GM19463 (cell line): ENCODE data around the gene TRIM74.
"Not testable (repeated sequence)": the region's sequence is repeated elsewhere in the genome, so short reads cannot be mapped to it uniquely, and the experiment has no call there.

ENCODE experiments used
- ATAC-seq: cut with Tn5 transposase; IDR thresholded peaks from one replicate; pipeline ENCODE4 v1.9.1; 2021; ENCODE audit warnings: mild to moderate bottlenecking, moderate library complexity; ENCODE audit not compliant: unreplicated experiment

Gene TRIM74

DNA sequence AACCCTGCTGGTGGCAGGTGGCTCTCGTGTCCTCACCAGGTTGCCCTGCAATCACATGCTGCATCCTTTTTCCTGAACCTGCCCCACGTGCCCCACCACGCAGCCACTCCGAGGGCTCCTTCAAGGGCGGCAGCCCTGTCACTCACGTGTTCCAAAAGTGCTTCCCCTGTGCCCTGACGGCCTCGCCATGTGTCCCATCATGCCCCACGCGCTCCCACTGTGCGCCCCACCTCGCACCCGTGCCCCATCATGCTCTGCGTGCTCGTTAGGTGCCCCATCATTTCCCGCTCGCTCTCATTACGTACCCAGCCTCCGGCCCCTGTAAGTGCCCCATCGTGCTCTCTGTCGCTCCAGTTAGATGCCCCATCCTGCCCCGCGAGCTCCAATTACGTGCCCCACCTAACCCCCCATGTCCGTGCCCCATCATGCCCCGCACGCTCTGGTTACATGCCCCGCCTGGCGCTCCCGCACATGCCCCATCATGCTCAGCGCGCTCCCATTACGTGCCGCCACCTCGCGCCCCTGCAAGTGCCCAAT, at the start of gene TRIM74:
TSS of gene TRIM74 (minus strand) at position 487 of the 537 bp plus-strand sequence. CDS start 3,309 bp downstream, outside the sequence.
- ATAC-seq = not testable (repeated sequence)

DNA sequence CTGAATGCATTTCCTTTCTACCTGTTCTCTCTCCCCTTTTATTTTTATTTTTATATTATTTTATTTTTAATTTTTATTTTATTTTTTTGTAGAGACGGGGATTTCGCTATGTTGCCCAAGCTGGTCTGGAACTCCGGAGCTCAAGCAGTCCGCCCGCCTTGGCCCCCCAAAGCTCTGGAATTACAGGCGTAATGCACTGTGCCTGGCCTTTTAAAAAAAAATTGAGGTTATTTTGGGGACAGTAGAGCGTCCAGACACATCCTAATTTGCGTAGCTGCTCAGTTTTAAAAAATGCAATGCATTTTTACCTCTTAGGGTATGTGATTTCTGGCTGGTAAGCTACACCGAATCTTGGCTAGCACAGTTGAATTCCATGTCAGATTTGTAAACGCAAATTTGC, 37.2 kb upstream of the TRIM74 start:
- not testable (repeated sequence) for ATAC-seq

DNA sequence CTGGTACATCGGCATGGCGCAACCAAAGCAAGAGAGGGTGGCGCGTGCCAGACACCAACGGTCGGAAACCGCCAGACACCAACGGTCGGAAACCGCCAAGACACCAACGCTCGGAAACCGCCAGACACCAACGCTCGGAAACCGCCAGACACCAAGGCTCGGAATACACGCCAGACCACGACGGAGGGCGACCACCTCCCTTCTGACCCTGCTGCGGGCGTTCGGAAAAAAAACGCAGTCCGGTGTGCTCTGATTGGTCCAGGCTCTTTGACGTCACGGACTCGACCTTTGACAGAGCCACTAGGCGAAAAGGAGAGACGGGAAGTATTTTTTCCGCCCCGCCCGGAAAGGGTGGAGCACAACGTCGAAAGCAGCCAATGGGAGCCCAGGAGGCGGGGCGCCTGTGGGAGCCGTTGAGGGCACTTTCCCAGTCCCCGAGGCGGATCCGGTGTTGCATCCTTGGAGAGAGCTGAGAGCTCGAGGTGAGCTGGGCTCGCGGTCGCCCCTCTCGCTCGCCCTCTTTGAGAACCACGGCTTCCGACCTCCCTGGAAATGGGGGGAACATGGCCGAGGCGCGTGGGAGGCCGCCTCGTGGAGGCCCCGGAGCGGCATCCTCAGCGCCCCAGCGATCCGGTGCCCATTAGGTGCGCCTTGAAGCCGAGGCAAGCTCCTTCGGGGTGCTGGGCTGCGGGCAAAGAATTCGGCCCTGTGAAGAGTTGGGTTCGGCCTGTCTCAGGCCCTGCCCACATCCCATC, 36.6 kb upstream of the TRIM74 start:
- ATAC-seq = peak; percentile 78

DNA sequence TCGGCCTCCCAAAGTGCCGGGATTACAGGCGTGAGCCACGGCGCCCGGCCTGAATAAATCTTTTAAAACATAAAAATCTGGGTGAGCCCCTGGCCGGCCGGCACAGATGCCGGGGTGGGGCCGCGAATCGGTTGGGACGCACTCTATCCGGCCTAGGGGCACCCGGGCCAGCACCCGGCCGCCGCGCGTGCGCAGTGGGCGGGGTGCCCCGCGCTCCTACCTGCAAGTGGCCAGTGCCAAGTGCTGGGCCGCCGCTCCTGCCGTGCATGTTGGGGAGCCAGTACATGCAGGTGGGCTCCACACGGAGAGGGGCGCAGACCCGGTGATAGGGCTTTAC, 36.1 kb upstream of the TRIM74 start:
- ATAC-seq = peak; percentile 77

DNA sequence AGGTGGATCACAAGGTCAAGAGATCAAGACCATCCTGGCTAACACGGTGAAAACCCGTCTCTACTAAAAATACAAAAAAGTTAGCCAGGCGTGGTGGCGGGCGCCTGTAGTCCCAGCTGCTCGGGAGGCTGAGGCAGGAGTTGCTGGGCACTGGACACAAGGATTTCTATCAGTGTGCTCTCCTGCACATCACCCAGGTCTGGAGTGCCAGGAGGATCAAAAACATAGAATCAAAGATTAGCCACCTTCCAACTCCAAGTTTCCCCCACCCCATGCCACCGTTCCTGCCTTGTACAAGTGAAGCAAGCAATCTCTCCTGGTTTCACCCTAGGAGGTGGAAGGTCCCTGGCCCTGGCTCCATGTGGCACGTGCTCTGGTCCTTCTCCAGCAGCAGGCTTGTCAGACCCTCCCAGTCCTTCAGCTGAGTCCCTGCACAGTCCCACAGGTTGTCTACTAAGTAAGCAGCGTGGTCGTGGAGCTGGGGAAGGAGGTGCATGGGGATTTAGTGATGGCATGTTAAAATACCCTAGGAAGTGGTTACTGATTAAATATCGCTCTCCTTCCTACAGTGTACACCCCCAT, 28.7 kb upstream of the TRIM74 start:
- not testable (repeated sequence) for ATAC-seq

DNA sequence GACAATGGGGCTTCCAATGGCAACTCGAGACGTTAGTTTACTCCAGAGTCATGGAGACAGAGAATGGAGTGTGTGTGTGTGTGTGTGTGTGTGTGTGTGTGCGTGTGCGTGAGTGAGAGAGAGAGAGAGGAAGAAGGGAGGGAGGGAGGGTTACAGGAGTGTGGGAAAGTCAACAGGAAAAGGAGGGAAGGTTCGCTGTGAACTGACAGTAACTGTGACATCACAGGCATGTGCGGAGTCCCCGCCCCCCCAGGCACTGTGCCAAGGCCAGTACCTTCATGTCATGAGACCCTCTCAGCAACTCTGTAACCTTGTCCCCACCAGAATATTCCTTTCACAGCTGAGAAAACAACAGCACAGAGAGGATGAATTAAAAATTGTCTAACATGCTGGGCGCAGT, 28.2 kb upstream of the TRIM74 start:
- ATAC-seq = not testable (repeated sequence)

DNA sequence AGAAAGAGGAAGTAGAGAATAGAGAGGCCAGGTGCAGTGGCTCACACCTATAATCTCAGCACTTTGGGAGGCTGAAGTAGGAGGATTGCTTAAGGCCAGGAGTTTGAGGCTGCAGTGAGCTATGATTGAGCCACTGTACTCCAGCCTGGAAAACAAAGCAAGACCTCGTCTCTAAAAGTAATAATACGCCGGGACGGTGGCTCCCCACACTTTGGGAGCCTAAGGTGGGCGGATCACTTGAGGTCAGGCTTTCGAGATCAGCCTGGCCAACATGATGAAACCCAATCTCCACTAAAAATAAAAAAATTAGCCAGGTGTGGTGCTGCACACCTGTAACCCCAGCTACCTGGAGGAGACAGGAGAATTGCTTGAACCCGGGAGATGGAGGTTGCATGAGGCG, 26.2 kb upstream of the TRIM74 start:
- ATAC-seq = not testable (repeated sequence)

DNA sequence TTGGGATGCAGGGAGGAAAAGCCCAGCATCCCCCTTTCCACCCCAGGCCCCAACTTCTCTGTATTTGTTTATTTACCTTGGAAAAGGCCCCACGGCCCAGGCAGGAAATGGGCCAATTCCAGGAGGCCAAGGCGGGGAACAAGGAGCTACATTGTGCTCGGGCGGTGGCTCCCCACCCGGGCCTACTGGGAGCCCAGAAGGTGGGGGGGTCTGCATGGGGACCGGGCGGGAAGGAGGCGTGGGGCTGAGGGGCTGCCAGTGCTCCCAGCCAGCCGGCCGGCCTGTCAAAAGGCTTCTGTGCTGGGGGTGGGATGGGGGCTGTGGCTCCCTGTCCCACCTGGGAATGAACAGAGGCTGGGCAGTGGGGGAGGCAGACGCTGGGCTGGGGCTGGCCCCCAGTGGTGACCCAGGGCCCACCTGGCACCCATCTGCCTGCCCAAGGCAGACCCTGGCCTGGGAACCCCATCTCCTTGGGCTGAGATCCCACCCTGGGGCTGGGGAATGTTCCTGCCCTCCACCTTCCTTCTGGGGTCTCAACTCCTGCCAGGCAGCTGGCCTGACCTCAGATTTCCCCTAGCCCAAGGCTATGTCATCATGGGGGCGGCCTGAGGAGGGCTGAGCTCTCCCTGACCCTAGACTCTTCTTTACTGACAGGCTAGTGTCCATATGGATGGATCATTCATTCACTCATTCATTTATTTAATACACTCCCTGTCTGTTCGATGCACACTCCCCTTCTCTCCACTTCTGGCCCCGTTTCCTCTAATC, 21.1 kb upstream of the TRIM74 start:
- ATAC-seq = not testable (repeated sequence)

DNA sequence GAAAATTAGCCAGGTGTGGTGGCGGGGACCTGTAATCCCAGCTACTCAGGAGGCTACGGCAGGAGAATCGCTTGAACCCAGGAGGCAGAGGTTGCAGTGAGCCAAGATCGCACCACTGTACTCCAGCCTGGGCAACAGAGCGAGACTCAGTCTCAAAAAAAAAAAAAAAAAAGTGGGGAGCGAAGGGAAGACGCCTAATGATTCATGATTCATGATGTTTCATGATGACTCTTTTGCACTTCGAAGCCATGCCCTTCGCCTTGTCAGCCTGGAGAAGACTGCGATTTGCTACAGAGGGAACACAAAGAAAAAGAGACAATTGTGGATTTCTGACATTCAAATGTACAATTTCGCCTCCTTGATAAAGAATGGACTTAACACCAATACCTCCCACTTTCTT, 12.8 kb upstream of the TRIM74 start:
- ATAC-seq = not testable (repeated sequence)

DNA sequence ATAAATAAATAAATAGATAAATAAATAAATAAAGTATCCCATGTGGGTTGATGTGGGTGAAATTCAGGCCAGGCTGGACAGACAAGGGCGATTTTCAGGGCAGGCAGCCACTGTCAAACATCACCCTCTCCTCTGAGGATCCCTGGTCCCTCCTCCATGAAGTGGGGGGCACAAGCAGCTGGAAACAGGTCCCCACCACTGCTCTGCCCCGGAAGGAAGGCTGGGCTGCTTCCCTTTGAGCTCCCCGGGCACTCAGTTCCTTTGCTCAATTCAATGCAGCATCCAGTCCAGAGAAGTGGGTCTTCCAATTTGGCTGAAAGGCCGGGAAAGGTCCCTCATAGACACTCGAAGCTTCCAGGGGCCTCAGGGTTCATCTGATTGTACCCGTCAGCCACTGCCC, 11.1 kb upstream of the TRIM74 start:
- ATAC-seq = not testable (repeated sequence)

DNA sequence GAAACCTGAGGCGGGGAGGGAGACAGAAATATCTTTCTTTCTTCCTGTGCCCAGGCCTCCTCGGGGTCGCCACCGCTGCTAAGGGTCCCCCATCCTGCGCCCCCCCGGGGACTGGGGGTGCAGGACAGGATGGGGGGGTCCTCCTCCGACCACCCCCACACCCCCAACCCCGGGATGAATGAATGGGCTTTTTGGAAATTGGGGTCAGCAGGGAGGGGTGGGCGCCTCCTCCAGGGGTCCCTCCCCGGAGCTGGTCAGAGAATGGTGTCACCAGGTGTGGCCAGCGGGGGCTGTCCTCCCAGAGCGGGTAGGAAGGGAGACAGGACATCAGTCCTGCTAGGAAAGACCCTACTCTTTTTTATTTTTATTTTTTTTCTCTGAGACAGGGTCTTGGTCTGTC, 7.2 kb upstream of the TRIM74 start:
- ATAC-seq = not testable (repeated sequence)

DNA sequence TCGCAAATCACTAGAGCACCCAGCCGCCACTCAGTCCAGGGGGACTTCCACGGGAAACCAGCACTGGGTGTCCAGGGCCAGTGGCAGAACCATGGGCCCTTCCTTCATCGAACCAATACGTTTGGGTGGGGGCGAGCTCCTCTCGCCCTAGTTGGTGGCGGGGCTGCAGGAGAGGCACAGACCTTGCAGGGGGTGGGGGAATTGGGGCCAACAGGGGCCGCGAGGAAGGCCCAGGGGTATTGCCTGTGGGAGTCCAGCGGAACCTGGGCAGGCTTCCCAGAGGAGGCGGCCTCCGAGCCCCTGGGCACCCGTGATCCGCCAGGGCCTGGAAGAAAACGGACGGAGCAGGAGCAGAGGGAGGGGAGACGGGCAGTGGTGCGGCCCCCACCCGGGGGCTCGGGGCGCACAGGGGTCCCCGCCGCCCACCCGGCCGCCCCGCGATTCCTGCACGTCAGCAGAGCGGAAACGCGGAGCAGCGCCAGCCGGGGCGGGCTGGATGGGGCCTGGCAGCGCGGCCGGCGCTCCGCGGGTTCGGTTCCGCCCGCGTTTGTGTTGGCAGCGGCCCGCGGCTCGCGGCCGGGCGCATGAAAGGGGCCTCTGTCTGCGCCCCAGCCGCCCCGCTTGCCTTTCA, 6.5 kb upstream of the TRIM74 start:
- not testable (repeated sequence) for ATAC-seq

DNA sequence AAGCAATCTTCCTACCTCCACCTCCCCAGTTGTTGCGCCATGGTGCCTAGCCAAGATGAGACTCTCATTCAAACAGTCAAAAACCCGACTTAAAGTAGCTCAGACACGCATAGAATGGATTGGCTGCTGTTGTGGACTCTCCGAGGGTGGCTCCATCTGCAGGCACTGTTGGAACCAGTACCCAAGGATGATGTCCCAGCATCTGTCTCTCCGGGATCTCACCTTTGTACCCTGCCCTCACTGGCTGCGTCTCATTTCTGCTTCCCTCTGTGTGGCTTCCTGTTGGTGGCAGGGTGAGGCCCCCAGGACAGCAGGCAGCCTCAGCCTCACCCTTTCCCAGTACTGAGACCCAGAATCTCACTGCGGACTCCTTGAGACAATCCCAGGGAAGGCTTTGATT, 5.5 kb upstream of the TRIM74 start:
- ATAC-seq = not testable (repeated sequence)

DNA sequence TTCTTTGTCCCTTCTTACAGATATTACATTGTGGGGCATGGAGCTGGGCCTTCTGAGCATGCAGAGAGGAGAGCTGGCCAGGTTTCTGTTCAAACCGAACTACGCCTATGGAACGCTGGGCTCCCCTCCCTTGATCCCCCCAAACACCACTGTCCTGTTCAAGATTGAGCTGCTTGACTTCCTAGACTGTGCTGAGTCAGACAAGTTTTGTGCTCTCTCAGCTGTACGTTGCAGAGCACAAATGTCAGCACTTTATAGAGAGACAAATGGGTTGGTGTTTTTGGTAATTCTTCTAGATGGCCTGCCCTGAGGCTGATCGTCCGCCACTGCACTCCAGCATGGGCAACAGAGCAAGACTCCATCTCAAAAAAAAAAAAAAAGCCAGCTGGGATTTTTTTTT, 2.2 kb upstream of the TRIM74 start:
- ATAC-seq = not testable (repeated sequence)

DNA sequence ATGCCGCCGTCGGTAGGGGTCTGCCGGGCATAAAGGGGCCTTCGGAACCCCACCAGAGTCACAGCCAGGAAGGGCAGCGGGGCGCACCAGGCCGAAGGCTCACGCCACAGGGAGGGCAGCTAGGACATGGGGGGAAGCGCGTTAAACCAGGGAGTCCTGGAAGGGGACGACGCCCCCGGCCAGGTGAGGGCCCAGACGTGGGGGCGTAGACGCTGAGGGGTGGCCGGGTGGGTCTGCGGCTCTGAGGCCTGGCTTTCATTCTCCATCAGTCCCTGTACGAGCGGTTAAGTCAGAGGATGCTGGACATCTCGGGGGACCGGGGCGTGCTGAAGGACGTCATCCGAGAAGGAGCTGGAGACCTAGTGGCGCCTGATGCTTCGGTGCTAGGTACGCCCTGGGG, 422 bp upstream of the TRIM74 start:
- not testable (repeated sequence) for ATAC-seq

DNA sequence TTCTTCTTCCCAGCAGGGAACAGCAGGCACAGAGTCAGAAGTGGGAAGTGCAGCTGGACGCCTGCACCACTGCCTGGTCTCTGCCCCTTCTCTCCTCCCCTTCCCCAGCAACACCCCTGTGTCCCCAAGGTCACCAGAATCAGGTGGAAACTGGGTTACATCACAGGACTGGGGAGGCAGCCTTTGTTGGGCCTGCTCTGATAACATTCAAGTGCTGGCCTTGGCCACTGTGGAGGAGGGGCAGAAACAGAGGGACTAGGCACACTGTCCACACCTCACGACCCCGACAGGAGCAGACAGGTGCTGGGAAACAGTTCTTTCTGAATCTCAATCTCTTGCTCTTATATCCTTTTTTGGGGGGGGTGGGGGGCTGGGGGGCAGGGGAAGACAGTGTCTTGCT, 2.4 kb downstream of the TRIM74 start:
- not testable (repeated sequence) for ATAC-seq

DNA sequence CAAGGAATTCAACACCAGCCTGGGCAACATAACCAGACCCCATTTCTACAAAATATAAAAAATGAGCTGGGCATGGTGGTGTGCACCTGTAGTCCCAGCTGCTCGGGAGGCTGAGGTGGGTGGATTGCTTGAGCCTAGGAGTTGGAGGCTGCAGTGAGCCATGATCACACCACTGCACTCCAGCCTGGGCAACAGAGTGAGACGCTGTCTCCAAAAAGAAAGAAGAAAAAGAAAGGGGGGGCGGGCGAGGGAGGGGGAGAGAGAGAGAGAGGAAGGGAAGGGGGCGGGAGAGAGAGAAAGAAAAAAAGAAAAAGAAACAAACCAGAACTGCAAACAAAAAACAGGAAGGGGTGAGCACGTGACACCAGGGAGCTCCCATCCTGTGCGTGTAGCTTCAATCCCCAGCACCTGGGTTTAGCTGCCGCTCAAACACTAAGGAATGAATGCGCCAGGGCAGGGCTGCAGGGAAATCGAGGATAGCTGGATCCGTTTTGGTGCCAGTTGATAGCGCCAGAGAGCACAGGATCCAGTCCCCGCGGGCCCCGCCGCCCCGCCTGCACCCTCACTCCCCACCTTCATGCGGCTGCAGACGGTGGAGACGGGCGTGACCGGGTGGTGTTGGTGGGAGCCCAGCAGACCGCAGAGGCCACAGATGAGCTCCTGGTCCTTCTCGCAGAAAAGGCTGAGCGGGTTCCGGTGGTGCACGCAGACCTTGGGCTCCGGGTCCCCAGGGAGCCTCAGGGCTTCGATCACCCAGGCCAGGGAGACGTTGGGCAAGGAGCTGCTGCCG, 3.9 kb downstream of the TRIM74 start:
- peak; percentile 45 for ATAC-seq

DNA sequence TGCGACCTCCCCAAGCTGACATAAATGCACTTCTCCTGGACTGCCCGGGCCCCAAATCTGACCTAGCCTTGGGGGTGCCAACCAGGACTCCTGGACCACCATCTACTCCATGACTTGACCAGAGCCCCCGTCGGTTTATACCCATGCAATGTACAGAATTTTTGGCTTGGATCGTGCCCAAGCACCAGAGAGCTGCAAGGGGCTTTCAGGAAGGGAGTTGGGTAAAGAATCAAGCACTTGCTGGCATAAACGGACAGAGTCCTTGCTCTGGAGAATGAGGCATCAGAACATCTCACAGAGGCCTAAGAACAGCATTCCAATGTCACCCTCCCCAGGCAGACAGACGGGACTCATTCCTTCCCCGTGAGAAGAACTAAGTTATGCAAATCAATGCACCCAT, 6.2 kb downstream of the TRIM74 start:
- ATAC-seq = not testable (repeated sequence)

DNA sequence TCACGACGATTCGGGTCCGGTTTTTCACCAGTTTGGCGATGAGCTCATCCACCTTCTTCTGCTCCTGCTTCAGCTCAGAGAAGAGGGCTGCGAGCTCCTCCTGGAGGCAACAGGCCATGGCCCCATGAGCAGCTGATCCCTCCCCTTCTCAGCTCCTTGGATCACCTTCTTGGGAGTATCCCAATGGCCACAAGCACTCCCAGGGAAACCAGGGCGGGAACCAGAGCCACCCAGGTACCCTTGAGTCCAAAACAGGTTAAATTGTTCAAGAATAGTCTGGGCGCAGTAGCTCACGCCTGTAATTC, 8.0 kb downstream of the TRIM74 start:
- ATAC-seq = not testable (repeated sequence)

DNA sequence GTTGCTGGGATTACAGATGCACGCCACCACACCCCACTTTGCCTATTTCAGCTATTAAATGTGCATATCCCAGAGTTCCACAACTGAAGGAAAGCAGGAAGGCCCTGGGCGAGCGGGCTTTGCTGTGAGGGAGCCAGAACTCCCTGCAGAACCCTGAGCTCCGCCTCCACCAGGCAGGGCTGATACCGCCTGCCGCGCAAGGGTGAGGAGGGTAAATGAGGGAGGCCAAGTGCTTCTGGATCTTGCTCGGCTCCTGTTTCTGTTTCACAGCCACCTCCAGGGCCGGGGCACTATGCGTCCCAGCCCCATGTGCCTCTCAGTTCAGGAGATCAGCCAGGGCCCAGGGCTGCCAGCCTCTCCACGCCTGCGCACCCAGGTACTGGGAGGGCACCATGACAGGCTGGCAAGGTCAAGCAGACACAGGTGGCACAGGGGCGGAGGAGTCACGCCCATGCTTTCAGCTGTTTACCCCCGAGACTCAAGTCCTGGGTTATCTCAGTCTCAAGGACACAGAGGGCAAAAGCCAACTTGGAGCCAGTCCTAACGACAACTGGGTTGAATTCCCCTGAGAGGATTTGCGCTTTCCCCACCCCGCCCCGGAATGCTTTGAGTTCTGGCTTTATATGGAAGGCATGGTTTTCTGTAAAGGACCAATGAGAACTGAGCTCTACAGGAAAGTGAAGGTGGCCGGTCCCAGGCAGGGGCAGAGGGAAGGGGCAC, 8.5 kb downstream of the TRIM74 start:
- ATAC-seq = not testable (repeated sequence)
